Measurements from ENCODE around the gene UBD. TPM values are rescaled to one million over a fixed set of nuclear protein-coding genes. Genes with fewer than 3 reads are reported as not detected.

UBD gene
- polyA plus RNA-seq, 1 donor (not counting 4 experiments of a cell fraction or from before 2014, with no cell fraction given): not detected

- H3K9ac ChIP-seq (ENCODE audit: control insufficient read depth, extremely low read depth, insufficient read depth, low read length): no peak overlapping the region
- H4K20me1 ChIP-seq (ENCODE audit: control insufficient read depth, extremely low read depth, insufficient read depth, low read length): no peaks in the 10 kb centered on the region
- no peaks in the 10 kb centered on the region for H3K79me2 ChIP-seq (ENCODE audit: control insufficient read depth, insufficient read depth, low read length)
- H3K9me1 ChIP-seq (ENCODE audit: control insufficient read depth, extremely low read depth, insufficient read depth, low read length): no peaks in the 10 kb centered on the region
- DNase-seq (ENCODE audit: low read depth, low spot score): no peak
- no peaks in the 10 kb centered on the region for H3K36me3 ChIP-seq (ENCODE audit: control insufficient read depth in 2 of 2, extremely low read depth in 1 of 2, insufficient read depth in 2 of 2, low read length in 2 of 2)
- peaks cover 26% of the 10 kb centered on the region for H3K27me3 ChIP-seq (ENCODE audit: control insufficient read depth, extremely low read depth, insufficient read depth, low read length)
- H3K4me3 ChIP-seq (ENCODE audit: control insufficient read depth in 2 of 3, extremely low read depth in 1 of 3, insufficient read depth in 2 of 3, low read depth in 1 of 3, low read length in 3 of 3): no peak overlapping the region
- no peak overlapping the region for H2AFZ ChIP-seq (ENCODE audit: control insufficient read depth, low read length)
- TF ChIP-seq EZH2 (IDR thresholded peaks at IDR 0.05; ENCODE audit: low read length) (no peak), CTCF (optimal IDR thresholded peaks at IDR 0.05 in 1 of 3, IDR thresholded peaks at IDR 0.05 in 1 of 3, conservative IDR thresholded peaks at IDR 0.05 in 1 of 3; ENCODE audit: extremely low read depth in 1 of 3, insufficient read depth in 2 of 3, low read length in 3 of 3) (no peak)
- no peak overlapping the region for H3K27ac ChIP-seq (ENCODE audit: control insufficient read depth, insufficient read depth, low read length)
- no peak for FAIRE-seq
- H3K4me1 ChIP-seq (ENCODE audit: control insufficient read depth, extremely low read depth, insufficient read depth, low read length): peaks cover 3% of the 10 kb centered on the region
- dilution Hi-C loops (cut with MboI; ENCODE audit: extremely low pct_ligation_motif_present, low sequenced_read_pairs): no loop called here
- H3K4me2 ChIP-seq (ENCODE audit: control insufficient read depth, extremely low read depth, insufficient read depth, low read depth, low read length): peak overlapping the region; percentile 65
- no peaks in the 10 kb centered on the region for H3K9me3 ChIP-seq (ENCODE audit: control insufficient read depth, low read depth, low read length)
These were observed 7.0 kb downstream of the UBD start for GRCh38 chr6:29552512-29553051.

- TF ChIP-seq CTCF (optimal IDR thresholded peaks at IDR 0.05 in 1 of 3, IDR thresholded peaks at IDR 0.05 in 1 of 3, conservative IDR thresholded peaks at IDR 0.05 in 1 of 3; ENCODE audit: extremely low read depth in 1 of 3, insufficient read depth in 2 of 3, low read length in 3 of 3): no peak
- no peak for TF ChIP-seq EZH2 (IDR thresholded peaks at IDR 0.05; ENCODE audit: low read length)
- no peak for DNase-seq (ENCODE audit: low read depth, low spot score)
- H3K9ac ChIP-seq (ENCODE audit: control insufficient read depth, extremely low read depth, insufficient read depth, low read length): no peak overlapping the region
- no peaks in the 10 kb centered on the region for H3K9me1 ChIP-seq (ENCODE audit: control insufficient read depth, extremely low read depth, insufficient read depth, low read length)
- no peak overlapping the region for H3K27ac ChIP-seq (ENCODE audit: control insufficient read depth, insufficient read depth, low read length)
- peaks cover under 1% of the 10 kb centered on the region for H3K27me3 ChIP-seq (ENCODE audit: control insufficient read depth, extremely low read depth, insufficient read depth, low read length)
- no peaks in the 10 kb centered on the region for H3K79me2 ChIP-seq (ENCODE audit: control insufficient read depth, insufficient read depth, low read length)
- H3K36me3 ChIP-seq (ENCODE audit: control insufficient read depth in 2 of 2, extremely low read depth in 1 of 2, insufficient read depth in 2 of 2, low read length in 2 of 2): no peaks in the 10 kb centered on the region
- no peak overlapping the region for H2AFZ ChIP-seq (ENCODE audit: control insufficient read depth, low read length)
- H3K4me3 ChIP-seq (ENCODE audit: control insufficient read depth in 2 of 3, extremely low read depth in 1 of 3, insufficient read depth in 2 of 3, low read depth in 1 of 3, low read length in 3 of 3): no peak overlapping the region
- H3K4me2 ChIP-seq (ENCODE audit: control insufficient read depth, extremely low read depth, insufficient read depth, low read depth, low read length): no peak overlapping the region
- H3K9me3 ChIP-seq (ENCODE audit: control insufficient read depth, low read depth, low read length): no peaks in the 10 kb centered on the region
- H3K4me1 ChIP-seq (ENCODE audit: control insufficient read depth, extremely low read depth, insufficient read depth, low read length): no peaks in the 10 kb centered on the region
- FAIRE-seq: no peak
- dilution Hi-C loops (cut with MboI; ENCODE audit: extremely low pct_ligation_motif_present, low sequenced_read_pairs): no loop called here
- no peaks in the 10 kb centered on the region for H4K20me1 ChIP-seq (ENCODE audit: control insufficient read depth, extremely low read depth, insufficient read depth, low read length)
These were observed 12.0 kb downstream of the UBD start for GRCh38 chr6:29547573-29547972.

All from keratinocyte (primary cell).